BE2C (cell line): ENCODE measurements around the gene TSEN34.
A peak's percentile ranks its signal among the peaks of the same experiment; 100 is the strongest.
"Not testable (repeated sequence)": the region's sequence is repeated elsewhere in the genome, so short reads cannot be mapped to it uniquely, and the experiment has no call there.

Experiments used
- DNase-seq: peaks from one replicate; pipeline ENCODE4 v3.0.0-alpha.2; 2020
- H3K27me3 ChIP-seq: fragments of 250-450 bp; sonication (Bioruptor Pico); 2 replicates; pipeline ENCODE4 v1.5.1; 2020; ENCODE audit warnings: mild to moderate bottlenecking
- H3K36me3 ChIP-seq: fragments of 250-450 bp; sonication (Bioruptor Pico); 2 replicates; pipeline ENCODE4 v1.5.1; 2020; ENCODE audit warnings: mild to moderate bottlenecking
- H3K4me1 ChIP-seq: fragments of 250-450 bp; sonication (Bioruptor Pico); 2 replicates; pipeline ENCODE4 v1.5.1; 2020
- H3K4me3 ChIP-seq: 2 replicates; pipeline ENCODE4 v1.5.1; 2011; ENCODE audit warnings: low read depth, low read length
- H3K9me3 ChIP-seq: fragments of 250-450 bp; sonication (Bioruptor Pico); 2 replicates; pipeline ENCODE4 v1.5.1; 2020
- TF ChIP-seq, protein P1 (sequence below): IDR thresholded peaks from 2 replicates; pipeline ENCODE4 v1.5.1; 2012; ENCODE audit warnings: mild to moderate bottlenecking, low read depth, low read length

The TSEN34 gene

DNA sequence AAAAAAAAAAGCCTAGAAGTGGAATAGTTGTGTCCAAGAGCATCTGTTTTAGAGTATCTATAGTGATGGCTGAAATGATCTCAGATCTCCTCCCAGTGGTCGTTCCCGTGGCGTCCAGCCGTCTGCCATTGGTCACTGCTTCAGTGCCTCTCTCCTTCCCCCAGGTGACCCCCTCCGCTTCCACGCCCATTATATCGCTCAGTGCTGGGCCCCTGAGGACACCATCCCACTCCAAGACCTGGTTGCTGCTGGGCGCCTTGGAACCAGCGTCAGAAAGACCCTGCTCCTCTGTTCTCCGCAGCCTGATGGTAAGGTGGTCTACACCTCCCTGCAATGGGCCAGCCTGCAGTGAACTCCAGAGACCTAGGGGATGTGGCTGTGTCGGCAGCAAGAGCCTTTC lies 1.9 kb downstream of the TSEN34 start:
- Histone ChIP-seq H3K27me3 (no peaks in the 10 kb centered on the region), H3K4me3 (no peak overlapping the region), H3K4me1 (no peaks in the 10 kb centered on the region), H3K36me3 (no peaks in the 10 kb centered on the region), H3K9me3 (no peaks in the 10 kb centered on the region)
- TF ChIP-seq, protein P1, sequence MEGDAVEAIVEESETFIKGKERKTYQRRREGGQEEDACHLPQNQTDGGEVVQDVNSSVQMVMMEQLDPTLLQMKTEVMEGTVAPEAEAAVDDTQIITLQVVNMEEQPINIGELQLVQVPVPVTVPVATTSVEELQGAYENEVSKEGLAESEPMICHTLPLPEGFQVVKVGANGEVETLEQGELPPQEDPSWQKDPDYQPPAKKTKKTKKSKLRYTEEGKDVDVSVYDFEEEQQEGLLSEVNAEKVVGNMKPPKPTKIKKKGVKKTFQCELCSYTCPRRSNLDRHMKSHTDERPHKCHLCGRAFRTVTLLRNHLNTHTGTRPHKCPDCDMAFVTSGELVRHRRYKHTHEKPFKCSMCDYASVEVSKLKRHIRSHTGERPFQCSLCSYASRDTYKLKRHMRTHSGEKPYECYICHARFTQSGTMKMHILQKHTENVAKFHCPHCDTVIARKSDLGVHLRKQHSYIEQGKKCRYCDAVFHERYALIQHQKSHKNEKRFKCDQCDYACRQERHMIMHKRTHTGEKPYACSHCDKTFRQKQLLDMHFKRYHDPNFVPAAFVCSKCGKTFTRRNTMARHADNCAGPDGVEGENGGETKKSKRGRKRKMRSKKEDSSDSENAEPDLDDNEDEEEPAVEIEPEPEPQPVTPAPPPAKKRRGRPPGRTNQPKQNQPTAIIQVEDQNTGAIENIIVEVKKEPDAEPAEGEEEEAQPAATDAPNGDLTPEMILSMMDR = no peak
- no peak for DNase-seq

GRCh38 chr19:54194463-54194862 lies 3.4 kb downstream of the TSEN34 start:
- H3K27me3 ChIP-seq, H3K4me1 ChIP-seq, DNase-seq, H3K9me3 ChIP-seq, H3K4me3 ChIP-seq, H3K36me3 ChIP-seq: not testable (repeated sequence)

GRCh38 chr19:54196536-54196935 lies 5.4 kb downstream of the TSEN34 start:
- Histone ChIP-seq H3K27me3 (no peaks in the 10 kb centered on the region), H3K4me1 (no peaks in the 10 kb centered on the region), H3K4me3 (no peak overlapping the region), H3K9me3 (no peaks in the 10 kb centered on the region), H3K36me3 (peaks cover 7% of the 10 kb centered on the region)
- DNase-seq = no peak
- TF ChIP-seq, protein P1 = no peak

DNA sequence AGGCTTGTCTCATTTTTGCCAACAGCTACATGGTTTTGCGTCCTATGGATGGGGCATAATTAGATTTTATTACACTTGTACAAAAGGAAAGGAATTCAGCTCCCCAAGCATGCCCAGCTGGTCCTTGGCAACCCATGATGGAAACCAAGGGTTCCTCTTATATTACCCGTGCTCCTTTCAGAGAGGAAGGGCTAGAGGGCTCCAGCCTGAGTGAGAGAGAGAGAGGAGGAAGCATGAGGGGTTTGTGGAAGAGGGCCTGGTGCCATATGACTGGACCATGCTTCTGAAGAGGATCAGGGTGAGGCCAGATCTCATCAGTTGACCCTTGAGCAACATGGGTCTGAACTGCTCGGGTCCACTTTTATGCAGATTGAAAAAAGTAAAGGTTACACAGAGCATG lies 6.0 kb downstream of the TSEN34 start:
- no peak for DNase-seq

DNA sequence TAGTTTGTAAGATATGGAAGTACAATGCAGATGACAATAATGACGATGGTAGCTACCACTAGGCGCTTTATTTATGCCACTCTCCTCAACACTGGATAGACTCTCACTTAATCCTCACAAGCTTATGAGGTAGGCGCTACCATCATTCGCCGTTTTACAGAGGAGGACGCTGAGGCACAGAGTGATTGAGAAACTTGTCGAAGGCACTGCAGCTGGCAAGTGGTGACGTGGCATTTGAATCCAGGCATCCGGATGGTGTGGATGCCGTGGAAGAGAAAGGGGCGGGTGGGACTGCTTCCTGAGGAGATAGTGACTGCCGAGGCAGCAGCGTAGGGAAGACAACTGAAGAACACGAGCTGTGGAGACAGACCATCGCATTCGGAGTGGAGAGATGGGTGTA lies 8.3 kb downstream of the TSEN34 start:
- Histone ChIP-seq H3K9me3 (no peaks in the 10 kb centered on the region), H3K27me3 (no peaks in the 10 kb centered on the region), H3K36me3 (peaks cover 36% of the 10 kb centered on the region), H3K4me1 (peaks cover 10% of the 10 kb centered on the region), H3K4me3 (no peak overlapping the region)
- TF ChIP-seq, protein P1 = no peak
- DNase-seq = no peak

More for the DNA sequence above, 6.0 kb downstream of the TSEN34 start:
- H3K36me3 ChIP-seq = peaks cover 13% of the 10 kb centered on the region
- H3K4me1 ChIP-seq = peaks cover 2% of the 10 kb centered on the region; the same call in 1 of the 2 replicates
- no peaks in the 10 kb centered on the region for H3K27me3 ChIP-seq
- H3K9me3 ChIP-seq = no peaks in the 10 kb centered on the region
- no peak overlapping the region for H3K4me3 ChIP-seq
- TF ChIP-seq, protein P1 = no peak

DNA sequence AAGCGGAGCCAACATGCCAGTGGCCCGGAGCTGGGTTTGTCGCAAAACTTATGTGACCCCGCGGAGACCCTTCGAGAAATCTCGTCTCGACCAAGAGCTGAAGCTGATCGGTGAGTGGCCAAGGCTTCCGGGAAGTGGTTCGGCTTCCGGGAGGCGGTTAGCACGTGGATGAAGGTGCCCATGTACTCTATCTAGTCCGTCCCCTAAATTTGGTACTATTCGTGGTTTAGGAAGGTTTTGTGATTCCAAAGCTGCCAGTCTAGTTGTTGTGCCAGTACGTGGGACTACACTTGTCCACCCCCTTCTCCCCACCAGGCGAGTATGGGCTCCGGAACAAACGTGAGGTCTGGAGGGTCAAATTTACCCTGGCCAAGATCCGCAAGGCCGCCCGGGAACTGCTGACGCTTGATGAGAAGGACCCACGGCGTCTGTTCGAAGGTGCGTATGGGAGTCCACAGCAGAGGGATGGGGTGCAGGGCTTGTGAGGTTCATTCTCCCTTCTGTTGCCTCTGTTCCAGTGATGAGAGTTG lies 10.1 kb downstream of the TSEN34 start:
- Histone ChIP-seq H3K4me1 (peaks cover 10% of the 10 kb centered on the region), H3K4me3 (peak overlapping the region; percentile 92), H3K36me3 (peaks cover 54% of the 10 kb centered on the region), H3K9me3 (no peaks in the 10 kb centered on the region), H3K27me3 (no peaks in the 10 kb centered on the region)
- no peak for DNase-seq
- TF ChIP-seq, protein P1 = no peak

DNA sequence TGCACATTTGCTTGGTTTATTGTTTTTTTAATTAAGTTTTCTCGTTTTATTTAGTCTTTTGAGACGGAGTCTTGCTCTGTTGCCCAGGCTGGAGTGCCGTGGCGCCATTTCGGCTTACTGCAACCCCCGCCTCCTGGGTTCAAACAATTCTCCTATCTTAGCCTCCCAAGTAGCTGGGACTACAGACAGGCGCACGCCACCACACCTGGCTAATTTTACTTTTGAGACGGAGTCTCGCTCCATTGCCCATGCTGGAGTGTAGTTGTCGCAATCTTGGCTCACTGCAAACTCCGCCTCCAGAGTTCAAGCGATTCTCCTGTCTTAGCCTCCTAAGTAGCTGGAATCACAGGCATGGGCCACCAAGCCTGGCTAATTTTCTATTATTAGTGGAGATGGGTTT lies 10.9 kb downstream of the TSEN34 start:
- no peaks in the 10 kb centered on the region for H3K9me3 ChIP-seq
- peaks cover 10% of the 10 kb centered on the region for H3K4me1 ChIP-seq
- no peak for DNase-seq
- H3K36me3 ChIP-seq = peaks cover 62% of the 10 kb centered on the region
- no peaks in the 10 kb centered on the region for H3K27me3 ChIP-seq
- peak overlapping the region; percentile 92 for H3K4me3 ChIP-seq
- TF ChIP-seq, protein P1 = no peak
